Omental fat pad (tissue), 4 donors: Measurements from ENCODE around the gene CNTNAP2. TPM values are rescaled to one million over a fixed set of nuclear protein-coding genes. Genes with fewer than 3 reads are reported as not detected.

Experiments used
- ATAC-seq: fragments of 150-250 bp; one replicate; pipeline ENCODE4 v1.9.1; 2016; ENCODE audit warnings: mild to moderate bottlenecking, moderate library complexity; ENCODE audit not compliant: low FRiP score
- DNase-seq: peaks from one replicate; pipeline ENCODE4 v3.0.0-alpha.2; 2019; ENCODE audit warnings: low spot score
- total RNA-seq, 4 donors: library from RNA; depleted of rRNA; stranded (reverse); fragments of >200 nt; gene quantifications; one replicate each; pipeline ENCODE4 v1.1.0, GENCODE V29; 2016
- TF ChIP-seq, protein P1 (sequence below), 3 donors: fragments of 450-650 bp; IDR thresholded peaks; one replicate each; pipeline ENCODE4 v1.5.1; 2016 to 2017; ENCODE audit warnings: antibody characterized with exemption in 3 of 3, mild to moderate bottlenecking in 3 of 3, moderate library complexity in 2 of 3

Gene CNTNAP2
- total RNA-seq, 4 donors from 2014 or later = 0.38 to 1.5 (median 1.1) TPM; not detected in 1

DNA sequence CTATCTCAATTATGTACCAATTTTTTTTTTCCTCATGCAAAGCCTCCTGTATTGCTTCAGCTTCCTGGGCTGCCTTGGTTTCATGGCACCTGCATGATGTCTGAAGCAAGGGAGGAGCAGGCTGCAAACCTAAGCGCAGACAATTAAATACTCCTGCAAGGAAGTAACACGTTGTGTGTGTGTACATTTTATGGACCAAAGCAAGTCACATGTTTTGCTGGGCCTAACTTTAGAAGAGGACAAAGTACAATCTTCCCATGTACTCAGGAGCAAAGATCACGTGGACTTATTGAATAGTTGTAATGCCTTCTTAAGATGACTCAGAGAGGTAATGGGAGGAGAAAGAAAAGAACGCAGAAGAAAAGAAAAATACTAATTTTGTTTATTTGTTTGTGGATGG, 1530.0 kb downstream of the CNTNAP2 start:
- ATAC-seq (no peak), DNase-seq (no peak)
- TF ChIP-seq, protein P1, sequence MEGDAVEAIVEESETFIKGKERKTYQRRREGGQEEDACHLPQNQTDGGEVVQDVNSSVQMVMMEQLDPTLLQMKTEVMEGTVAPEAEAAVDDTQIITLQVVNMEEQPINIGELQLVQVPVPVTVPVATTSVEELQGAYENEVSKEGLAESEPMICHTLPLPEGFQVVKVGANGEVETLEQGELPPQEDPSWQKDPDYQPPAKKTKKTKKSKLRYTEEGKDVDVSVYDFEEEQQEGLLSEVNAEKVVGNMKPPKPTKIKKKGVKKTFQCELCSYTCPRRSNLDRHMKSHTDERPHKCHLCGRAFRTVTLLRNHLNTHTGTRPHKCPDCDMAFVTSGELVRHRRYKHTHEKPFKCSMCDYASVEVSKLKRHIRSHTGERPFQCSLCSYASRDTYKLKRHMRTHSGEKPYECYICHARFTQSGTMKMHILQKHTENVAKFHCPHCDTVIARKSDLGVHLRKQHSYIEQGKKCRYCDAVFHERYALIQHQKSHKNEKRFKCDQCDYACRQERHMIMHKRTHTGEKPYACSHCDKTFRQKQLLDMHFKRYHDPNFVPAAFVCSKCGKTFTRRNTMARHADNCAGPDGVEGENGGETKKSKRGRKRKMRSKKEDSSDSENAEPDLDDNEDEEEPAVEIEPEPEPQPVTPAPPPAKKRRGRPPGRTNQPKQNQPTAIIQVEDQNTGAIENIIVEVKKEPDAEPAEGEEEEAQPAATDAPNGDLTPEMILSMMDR (IDR thresholded peaks at IDR 0.05) = no peak

DNA sequence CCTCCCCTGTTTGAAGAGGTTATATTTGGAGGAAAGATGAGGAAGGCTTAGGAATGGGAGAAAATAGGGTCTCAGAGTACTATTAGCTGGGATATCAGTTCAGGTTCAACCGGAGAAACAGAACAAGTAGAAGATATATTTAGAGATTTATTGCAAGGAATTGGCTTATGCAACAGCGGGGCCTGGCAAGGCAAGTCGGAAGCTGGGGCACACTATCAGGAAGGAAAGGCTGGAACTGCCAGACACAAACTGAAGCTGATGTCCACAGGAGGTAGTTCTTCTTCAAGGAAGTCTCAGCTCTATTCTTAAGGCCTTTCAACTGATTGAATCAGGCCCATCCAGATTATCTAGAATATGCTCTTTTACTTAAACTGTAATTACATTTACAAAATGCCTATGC, 1534.4 kb downstream of the CNTNAP2 start:
- TF ChIP-seq, protein P1 (IDR thresholded peaks at IDR 0.05) = no peak
- no peak for ATAC-seq

DNA sequence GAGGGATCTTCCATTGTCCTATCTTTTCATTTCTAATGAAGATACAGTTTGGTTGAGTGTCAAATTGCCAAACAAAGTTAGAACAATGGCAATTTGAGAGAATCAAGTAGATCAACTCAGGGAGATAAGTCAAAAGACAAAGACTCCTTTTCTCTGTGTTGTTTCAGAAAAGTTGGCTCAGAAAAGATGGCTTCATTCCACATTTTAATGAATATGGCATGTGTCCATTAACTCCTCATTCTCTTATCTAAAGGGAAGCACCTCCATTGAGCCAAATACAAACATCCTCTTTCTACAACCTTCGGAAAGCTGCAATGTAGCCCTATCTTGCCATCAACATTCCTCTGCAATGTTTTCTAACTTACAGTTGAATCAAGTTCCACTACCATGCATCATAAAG, 1535.0 kb downstream of the CNTNAP2 start:
- no peak for ATAC-seq
- DNase-seq = no peak
- TF ChIP-seq, protein P1 (IDR thresholded peaks at IDR 0.05) = no peak

More for the DNA sequence above, 1534.4 kb downstream of the CNTNAP2 start:
- no peak for DNase-seq

DNA sequence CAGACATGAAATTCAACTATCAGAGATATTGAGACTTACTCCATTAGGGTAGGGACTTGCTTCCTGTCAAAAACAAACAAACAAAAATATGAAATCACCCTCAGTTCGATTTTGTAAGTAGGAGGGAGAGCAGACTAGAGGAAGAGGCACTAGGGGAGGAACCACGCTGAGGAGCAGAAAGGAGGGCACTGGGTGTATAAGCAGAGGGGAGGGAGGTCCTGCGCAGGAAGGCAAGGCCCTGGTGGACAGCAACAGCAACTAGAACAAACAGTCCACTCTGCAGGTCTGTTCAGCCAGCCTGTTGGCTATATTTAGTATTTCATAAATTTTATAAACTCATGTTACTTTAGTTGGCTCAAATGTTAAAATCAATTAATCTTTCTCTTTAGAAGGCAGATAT, 1536.9 kb downstream of the CNTNAP2 start:
- TF ChIP-seq, protein P1 (IDR thresholded peaks at IDR 0.05) = no peak
- DNase-seq (no peak), ATAC-seq (no peak)

DNA sequence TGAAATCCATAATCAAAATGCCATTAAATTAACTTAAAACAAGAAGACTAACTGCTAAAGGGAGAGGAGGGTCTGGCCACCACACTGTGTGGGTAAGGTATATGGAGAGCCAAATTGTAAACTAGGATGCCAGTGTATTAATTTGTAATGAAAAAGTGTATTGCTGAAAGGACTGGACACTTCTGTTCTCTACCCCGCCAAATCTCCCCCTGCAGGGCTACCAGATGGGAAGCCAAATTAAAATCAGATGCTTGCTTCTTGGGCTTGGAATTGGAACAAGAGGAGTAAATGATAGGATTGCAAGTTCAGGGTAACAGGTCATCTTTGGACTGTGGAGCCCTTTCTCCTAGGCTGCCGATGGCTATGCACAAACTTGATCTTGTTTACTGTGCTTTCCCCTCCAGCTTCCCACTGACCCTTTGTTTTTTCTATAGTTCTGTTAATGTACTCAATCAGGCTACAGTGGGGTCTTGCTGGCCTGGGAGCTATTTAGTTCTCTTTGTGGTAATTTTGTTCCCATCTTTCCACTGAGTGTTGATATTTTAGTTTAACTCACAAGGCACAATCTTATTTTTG, 1541.9 kb downstream of the CNTNAP2 start:
- ATAC-seq = no peak
- TF ChIP-seq, protein P1 (IDR thresholded peaks at IDR 0.05) = no peak
- no peak for DNase-seq

DNA sequence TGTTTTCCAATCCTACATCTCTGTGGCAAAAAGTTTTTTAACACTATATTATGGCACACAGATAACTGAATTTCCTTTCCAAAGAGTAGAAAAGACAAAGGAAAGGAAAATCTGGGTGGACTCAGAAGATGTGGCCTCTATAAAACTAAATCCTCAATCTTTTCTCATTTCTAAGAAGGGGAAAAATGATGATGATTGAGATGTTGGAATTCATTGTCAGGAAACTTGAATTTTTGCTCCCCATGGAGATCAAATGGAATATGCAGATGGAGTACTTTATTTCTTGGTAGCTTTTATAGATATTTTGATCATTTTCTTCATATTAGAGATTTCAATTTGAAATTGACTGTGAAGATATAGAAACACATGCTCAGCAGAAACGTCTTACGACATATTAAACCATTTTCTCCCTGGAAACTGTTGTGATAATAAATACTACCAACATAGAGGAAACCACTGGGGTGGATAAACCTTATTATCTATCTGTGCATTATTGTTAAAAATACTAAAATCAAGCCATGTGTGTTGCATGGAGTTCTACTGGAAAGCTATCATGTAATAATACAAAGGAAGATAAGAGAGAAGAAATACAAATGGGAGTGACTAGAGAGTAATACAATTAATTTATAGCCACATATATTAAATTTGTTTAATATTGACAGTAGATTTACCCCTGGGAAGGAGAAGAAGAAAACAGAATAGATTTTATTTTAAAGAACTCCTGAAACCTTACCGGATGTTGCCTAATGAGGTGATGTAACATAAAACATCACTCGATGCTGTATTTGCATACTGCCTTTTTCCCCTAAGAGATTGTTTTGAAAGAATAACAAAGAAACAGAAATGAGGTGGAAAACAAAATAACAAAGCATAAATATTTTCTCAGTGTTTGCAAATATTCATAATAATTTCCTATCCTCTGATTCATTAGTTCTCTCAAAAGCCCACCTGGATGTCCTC, 1542.7 kb downstream of the CNTNAP2 start:
- ATAC-seq = no peak
- DNase-seq = no peak
- TF ChIP-seq, protein P1 (IDR thresholded peaks at IDR 0.05) = no peak
